NCI-H1105 treated with DMSO at 0.1 percent for 48 hours (cell line): Measurements from ENCODE around the gene HK3.

Source experiments
- DNase-seq: peaks from one replicate; lab custom pipeline; 2025; lab: John Stamatoyannopoulos, UW

HK3 gene

DNA sequence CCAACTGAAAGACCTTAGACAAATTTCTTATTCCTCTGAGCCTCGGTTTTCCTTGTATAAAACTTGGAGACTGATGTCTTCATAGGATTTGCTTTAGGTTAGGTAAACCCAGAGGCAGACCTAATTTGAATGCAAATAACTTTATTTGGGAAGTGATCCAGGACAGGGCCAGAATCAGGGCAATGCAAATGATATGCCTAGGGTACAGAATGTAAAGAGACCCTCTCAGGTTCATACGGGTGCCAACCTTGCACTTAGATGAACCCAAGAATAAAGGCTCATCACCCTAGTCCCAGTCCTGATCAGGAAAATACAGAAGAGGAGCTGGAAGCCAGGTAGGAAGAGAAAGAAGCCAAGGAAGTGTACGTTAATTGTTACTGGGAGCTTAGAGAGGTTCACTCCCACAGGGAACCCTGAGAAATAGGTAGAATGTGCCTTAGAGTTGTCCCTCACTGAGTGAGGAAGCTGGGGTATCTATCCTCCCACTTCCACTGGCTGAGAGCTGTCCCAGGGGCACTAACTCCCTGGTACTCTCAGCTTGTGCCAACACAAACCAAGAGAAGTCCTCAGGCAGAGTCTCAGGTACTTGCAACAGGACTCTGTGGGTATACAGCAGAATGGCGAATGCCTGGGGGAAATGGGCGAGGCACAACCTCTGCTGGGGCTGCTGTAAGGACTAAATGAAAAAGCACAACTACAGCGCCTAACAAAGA lies 3.1 kb upstream of the HK3 start:
- DNase-seq = no peak

DNA sequence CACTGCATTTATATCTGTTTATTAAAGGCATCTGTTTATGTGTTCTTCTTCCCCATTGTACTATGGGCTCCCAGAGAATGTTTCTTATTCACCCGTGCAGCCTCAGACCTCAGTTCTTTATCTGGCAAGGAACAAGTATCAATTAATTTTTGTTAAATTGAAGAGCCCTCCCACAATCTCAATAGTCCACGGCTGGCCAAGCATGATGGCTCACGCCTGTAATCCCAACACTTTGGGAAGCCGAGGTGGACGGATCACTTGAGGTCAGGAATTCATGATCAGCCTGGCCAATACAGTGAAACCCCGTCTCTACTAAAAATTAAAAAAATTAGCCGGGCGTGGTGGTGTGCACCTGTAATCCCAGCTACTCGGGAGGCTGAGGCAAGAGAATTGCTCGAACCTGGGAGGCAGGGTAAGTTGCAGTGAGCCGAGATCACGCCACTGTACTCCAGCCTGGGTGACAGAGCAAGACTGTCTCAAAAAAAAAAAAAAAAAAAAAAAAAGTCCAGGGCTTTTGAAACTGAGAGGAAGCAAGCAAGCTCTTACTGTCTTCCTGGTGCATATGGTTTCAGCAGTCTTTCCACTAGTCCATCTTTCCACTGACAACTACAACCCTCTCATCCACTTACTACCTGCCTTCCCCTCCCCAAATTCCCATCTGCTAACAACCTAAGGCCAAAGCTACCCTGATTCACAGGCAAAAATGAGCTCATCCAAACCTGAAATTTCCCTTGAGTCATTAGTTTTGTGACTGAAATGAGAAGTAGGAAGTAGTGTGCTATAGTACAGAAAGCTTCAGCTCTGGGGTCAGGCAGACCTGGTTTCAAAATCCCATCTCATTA lies 2.3 kb upstream of the HK3 start:
- DNase-seq = no peak

DNA sequence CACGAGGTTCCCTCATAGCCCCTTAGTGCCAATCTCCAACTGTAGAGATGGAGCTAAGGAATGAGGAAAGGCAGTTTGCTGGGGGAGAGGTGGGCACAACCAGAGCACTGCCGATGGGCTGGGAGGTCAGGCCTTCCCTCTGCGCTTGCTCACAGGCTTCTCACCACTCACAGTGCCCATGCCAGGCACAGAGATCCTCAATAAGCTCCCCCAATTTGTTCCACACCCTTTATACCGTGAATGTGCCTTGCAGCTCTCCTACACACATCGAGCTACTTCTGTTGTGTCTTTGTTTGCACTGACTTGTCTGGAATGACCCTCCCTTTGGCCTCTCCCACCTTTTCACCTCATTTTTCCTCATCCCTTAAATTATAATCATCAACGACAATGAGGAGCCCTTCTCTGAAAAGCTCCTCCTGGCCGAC lies 1.6 kb upstream of the HK3 start:
- DNase-seq = no peak

DNA sequence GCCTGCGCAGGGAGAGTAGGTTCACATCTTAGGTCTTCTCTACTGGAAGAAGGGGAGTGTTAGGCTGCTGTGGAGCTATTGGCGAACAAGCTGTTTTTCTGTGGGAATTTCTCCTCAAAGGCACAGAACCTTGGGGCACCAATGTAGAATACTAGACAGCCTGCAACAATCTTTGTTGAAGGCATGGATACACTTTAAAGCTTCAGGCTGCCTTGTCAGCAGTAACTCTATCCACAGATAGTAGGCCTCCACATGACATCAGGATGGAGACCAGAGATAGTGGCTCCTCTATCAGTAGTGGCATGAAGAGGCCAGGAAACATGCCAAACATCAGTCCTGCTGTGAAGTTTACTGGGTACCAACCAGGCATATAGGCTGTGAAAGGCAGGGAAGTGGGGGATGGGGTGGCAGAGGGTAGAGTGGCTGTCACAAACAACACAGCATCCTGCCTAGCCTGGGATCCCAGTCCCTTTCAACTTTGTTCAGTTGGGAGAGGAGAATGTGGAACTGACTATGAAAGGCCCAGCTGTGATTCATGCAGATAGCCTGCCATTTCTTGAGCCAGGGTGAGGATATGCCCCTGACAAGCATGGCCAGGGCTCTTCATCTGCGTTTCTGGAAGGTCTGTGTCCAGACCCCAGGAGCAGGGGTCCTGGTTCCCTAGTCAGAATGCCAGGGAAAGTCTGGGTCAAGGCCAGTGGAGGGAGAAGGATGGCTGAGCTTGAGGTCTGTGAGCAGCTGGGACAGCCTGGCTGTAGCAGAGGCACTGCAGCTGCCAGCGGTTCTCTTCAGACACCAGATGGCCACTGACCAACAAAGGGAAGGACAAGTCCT lies 1.0 kb upstream of the HK3 start:
- DNase-seq = no peak

DNA sequence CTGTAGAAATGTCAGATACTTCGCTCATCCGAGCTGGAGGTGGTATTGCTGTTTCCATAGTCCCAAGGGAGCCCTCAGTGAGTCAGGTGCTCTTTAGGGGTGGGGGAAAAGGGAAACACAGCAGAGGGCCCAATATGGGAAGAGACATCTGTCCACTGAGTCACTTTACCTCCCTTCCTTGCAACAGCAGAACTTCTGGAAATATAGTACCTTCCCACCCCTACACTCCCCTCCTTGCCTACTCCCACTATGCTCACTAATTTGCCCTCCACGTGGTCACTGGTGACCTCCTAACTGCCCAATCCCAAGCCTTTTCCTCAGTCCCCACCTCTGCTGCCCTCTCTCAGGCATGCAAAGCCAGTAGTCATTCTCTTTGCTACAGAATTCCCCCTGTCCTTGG lies 1.9 kb downstream of the HK3 start:
- no peak for DNase-seq

DNA sequence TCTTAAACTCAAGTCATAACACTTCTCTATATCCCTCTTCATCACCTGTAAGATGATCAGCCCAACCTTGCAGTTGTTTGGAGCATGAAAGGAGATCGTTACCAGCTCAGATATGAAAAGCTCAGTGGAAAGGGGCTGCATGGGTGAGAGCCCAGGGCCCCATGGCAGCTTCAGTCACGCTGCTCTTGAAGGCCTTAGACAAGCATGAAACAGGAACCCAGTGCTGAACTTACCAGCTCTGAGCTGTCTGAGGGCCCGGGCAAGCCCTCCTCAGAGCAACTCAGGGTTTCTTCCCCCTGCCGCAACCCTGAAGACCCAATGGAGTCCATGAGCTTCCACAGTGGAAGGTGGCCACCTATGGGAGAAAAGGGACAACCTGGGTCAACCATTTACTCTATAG lies 3.3 kb downstream of the HK3 start:
- DNase-seq = no peak

DNA sequence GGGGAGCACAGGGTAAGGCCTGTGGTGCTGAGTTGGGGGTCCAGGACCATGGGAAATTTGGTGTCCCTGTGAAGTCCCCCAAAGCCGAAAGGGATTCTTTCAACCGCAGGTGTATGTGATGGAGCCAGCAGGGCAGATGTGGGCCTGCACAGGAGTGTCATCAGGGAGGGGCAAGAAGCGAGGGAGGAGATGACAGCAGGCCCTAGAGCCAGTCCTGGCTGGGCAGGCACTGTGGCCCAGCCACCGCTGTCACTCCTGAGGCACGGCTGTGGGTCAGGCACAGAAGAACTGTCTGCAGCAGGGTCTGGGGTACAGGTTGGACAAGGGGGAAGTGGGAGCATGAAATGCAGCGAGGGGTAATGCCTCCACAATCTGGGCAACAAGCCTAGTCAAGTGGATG lies 4.8 kb downstream of the HK3 start:
- no peak for DNase-seq

DNA sequence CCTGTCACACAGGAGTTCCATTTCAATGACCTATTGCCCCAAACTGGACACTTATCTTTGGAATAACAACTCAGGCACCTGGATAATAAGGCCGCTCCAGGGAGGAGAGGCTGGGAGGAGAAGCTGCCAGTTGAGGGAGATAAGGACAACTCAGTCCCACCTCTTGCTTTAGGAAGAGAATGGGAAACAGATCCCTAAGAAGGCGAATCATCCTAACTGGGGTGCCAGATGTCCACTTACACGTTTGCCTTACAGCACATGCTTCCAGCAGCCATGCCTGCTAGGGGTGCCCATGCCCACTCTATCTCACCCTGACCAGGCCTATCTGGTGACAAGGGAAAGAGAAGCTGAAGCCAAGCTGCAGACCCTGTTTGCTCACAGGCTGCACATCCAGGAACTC lies 6.5 kb downstream of the HK3 start:
- no peak for DNase-seq

DNA sequence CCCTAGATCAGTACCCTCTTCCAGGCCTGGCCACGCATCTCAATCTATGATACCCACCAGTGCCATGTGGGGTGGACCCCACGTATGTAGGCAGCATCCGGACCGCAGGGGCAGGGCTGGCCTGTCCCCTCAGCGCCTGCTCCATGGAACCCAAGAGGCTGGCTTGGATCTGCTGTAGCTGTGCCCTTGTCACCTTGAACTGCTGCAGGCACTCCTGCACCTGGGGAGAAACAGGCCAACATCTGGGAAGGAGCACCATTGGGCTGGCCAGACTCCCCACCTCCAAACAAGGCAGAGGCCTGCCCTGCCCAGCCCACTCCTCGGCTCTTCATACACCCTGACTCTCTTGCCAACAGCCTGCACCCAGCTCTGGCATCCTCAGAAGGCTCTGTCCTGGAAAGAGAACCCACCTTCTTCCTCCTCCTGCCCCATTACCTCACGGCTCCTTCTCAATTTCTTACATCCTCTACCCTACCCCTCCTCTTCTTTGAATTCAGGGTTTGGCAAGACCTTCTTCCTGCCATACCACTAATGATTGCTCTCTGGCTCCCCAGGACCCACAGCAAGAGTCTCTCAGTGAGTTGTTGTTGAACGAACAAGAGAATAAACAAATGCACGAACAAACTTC lies 7.7 kb downstream of the HK3 start:
- DNase-seq = no peak

DNA sequence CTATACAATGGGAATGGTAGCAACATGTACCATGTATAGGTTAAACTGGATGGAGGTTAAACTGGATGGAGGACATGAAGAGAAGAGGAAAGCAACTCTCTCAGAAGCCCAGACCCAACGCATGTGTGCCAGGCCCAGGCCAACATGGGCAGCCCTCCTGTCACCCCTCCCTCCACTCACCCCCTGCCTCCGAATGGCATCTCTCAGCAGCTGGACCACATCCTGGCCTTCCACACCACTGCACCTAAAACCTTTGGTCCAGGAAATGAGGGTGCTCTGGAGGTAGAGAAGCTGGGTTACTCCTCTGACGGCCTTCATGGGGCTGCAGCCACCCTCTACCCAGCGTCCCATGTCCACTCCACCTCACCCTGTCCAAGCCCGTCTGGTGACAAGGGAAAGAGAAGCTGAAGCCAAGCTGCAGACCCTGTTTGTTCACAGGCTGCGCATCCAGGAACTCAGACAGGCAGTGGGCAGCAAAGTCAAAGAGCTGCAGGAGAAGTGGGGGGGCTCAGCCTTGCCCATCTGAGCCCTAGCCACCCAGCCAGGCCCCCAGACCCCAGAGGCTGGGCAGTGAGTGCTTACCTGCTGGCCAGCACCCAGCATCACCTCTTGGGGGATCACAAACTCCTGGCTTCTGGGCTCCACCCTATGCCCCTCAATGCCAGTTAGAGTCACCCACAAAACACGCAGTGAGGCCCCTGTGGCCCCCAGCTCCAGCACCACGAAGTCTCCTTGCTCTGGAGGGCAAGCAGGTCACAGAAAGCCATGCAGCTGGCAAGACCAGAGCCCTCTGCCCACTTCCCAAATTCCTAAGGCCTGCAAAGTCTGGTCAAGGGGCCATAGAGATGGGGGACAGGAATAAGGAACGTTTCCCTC lies 8.5 kb downstream of the HK3 start:
- no peak for DNase-seq

DNA sequence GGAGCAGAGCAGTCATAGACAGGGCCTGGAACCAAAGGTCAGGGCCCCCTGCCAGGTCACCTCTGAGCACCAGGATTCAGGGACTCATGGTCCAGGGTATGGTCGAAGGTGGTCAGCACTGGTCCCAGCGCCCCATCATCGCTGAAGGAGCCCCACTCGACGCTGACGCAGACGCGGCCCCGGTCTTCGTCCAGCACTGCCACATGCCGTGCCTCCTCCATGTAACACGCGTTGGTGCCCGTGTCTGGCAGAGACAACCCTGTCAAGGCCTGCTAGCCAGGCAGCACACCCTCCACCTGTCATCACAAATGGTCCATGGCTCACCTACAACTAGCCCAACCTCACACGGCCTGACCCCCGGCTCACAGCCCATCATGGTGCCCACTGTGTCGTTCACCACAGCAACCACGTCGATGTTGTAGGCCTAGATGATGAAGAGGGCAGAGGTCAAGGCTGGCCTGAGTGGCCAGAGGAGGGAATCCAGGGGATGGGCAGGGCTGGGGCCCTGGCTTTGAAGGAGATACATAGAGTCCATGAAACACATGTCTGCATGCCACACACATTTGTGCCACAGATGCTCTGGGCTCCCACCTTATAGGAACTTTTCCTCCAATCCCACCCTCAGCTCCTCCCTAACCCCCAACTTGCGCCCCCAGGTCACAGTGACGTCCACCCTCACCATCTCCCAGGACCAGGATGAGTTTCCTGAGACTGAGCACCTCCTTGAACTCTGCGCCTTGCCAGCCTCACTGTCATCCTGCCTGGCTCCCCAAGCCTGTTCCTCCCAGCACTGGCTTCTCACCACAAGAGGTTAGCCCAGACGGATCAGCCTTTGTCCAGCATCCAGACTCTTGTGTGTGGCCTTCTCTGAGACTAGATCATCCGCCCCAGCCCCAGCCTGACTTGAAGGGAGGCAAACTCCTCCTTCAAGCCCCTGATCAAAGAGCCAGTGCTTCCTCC lies 9.5 kb downstream of the HK3 start:
- no peak for DNase-seq

DNA sequence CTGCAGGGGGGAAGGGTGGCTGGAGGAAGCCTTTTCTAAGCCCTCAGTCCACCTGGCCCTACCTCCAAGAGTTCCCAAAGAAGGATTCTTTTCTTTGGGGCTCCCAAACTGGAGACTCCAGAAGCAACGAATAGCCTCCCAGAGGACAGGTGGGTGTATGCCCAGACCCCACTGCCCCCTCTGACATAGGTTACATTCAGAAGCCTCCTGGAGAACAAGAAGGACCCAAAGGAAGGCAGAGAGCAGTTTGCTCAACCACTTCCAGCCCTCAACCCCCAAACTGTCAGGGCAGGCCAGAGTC lies 10.3 kb downstream of the HK3 start:
- no peak for DNase-seq

DNA sequence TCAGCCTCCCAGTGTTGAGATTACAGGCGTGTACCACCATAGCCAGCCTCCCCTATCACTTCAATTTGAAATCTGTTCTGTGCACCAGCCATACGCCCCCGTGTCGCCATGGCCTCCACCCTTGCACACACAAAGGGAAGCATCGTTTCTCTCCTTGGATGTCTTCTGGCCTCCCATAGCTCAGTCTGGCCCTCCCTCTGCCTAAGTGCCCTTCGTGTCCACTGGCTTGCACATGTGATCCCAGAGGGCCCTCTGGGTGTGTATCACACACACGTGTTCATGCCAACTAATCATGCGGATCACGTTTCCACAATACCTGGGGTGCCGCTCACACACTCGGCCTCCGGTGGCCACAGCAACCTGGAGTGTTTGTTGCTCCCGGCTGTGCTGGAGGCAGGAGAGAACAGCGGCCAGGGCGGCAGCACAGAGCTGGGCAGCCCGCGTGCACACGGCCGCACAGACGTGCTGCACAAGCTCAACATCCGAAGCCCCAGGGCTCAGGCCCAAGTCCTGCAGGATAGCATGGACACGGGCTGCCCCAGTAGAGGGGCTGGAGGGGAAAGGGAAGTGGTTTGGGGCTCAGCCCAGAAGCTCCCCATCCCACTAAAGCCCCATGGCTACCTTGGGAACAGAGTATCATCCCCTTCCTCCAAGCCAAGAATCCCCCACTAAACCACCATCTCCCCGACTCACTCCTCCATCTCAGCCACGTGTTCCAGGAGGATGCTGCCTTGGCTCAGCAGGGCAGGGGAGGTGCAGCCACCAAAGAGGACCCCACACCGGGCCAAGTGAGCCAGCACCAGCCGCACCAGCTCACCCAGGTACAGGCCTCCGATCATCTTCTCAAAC lies 10.9 kb downstream of the HK3 start:
- no peak for DNase-seq

DNA sequence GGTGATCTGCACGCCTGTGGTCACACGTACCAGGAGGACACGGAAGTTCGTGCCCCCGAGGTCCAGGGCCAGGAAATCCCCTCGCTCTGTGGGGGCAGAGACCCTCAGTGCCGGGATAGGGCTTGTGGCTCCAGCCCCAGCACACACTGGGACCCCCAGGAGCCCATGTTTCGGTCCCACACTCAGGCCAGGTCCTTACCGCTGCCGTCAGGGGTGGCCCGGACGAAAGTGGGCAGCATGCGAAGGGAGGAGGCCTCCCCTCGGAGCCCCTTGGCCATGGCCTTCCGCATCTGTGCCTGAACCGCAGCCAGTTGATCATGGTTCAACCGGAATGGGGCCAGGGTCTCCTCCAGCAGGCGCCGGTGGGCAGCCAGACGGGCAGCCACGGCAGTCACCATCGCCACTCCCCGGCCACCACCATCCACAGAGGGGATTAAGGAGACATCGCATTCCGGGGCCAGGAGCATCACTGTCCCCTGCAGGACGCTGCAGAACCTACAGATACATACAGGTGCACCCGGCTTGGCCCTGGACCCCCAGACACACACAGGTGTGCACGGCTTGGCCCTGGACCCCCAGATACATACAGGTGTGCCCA lies 11.8 kb downstream of the HK3 start:
- no peak for DNase-seq

DNA sequence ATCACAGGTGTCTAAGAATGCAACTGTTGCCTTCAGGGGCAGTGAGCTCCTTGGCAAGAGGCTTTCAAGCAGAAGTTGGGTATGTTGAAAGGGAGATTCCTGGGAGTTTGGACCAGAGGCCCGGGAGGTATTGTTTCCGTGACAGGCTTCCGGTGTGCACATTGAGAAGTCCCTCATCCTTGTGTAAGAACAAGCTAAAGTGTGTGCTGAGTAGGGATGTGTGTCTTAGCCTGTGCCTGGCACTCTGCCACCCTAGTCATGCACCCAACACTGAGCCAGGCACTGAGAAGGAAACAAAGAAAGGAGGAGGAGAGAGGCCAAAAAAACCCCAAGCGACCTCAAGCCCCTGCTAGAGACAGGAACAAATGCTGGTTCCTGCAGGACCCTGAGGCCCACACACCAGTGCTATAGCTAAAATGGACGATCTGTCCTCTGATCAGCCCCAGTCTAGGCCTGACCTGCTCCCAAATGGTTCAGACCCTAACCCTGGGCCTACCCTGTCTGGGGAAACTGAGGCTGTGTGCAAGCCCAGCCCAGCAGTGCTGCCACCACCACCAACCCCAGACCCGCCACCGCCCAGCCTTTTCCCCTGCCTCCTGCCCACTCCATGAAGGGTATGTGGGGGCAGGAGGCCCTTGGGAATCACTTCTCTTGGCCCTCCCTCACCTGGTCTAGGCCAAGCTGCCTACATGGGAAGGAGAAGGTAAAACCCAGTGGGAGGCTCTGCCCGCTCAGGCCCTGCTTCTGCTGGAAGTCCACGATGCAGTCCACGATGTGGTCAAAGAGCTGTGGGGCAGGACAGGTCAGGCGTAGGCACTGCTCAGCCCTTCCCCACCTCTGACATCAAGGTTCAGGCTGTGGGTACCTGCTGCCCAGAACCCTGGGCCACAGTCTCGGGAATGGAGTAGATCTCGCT lies 12.6 kb downstream of the HK3 start:
- no peak for DNase-seq

DNA sequence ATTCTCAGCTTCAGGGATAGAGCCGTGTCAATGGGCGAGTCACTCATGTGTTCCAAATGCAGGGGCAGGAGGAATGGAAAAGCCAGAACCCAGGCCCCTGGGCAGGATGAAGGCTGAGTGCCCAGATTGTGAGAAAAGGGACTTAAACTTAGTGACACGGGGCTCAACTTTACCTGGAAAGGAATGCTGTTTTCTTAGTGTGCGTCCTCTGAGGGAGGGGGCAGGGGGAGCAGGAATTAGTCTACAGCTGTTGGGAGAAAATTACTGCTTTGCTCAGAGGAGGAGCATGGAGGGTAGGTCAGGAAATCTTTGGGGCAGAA lies 14.6 kb downstream of the HK3 start:
- DNase-seq = no peak

DNA sequence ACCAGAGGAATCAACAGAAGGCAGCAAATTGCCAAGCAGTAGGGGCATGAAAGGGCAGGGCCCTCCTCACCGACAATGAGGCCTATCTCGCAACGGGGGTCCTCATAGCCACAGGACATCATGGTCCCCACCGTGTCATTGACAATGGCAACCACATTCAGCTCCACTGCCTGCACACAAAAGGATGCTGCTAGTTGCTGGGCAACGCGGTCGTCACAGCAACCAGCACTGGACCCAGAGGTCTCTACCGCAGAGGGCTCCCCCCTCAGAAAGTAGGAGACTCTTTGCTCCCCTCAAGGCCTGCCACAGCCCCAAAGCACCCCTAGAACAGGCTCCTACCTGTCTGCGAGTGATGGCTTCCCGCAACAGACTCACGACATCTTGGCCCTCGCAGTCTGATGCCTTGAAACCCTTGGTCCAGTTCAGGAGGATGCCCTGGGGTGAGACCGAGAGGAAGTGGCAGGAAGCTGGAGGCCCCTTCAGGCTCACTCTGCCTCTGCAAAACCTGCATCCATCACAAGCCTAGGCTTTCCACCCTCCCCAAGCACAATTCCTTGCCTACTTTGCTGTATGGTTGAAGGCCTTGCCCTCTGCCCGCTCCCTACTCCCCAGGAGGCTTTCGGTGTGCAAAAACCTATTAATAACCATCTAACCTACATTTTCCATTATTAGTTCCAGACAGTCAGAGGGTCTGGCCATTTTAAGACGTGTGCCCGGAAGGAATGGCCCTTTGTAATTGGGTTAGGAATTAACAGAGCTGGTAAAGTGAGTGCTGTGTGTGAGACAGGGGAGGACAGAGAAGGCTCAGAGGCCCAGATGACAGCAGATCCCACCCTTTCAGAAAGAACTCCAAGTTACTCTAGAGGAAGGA lies 15.2 kb downstream of the HK3 start:
- no peak for DNase-seq
